Esophagus squamous epithelium (tissue), 5 donors: ENCODE data around the gene PFKP. TPM values are rescaled to one million over a fixed set of nuclear protein-coding genes. Genes with fewer than 3 reads are reported as not detected.

ENCODE experiments used
- DNase-seq: peaks from one replicate; lab custom pipeline; 2025; lab: John Stamatoyannopoulos, UW
- H3K27ac ChIP-seq, 4 donors: fragments of 200-600 bp; sonication (generic); one replicate each; pipeline ENCODE4 v1.5.1; 2016 to 2019; ENCODE audit warnings: mild to moderate bottlenecking in 1 of 4
- H3K27me3 ChIP-seq, 4 donors: fragments of 200-600 bp; sonication (generic); 1 replicate in 3 of 4; 2 replicates in 1 of 4; pipeline versions ENCODE4 v1.5.1 to v1.6.0; 2017 to 2021; ENCODE audit warnings: antibody characterized with exemption in 1 of 4
- H3K36me3 ChIP-seq, 3 donors: fragments of 200-600 bp; sonication (generic); one replicate each; pipeline ENCODE4 v1.5.1; 2016 to 2019
- H3K4me1 ChIP-seq, 3 donors: fragments of 200-600 bp; sonication (generic); one replicate each; pipeline ENCODE4 v1.5.1; 2017 to 2019
- H3K4me3 ChIP-seq, 4 donors: fragments of 200-600 bp; sonication (generic); 1 replicate in 3 of 4; 2 replicates in 1 of 4; pipeline ENCODE4 v1.5.1; 2016 to 2019; ENCODE audit warnings: mild to moderate bottlenecking in 2 of 4, moderate library complexity in 1 of 4
- H3K9me3 ChIP-seq, 3 donors: fragments of 200-600 bp; sonication (generic); one replicate each; pipeline ENCODE4 v1.5.1; 2016 to 2019
- POLR2A ChIP-seq, 4 donors: fragments of 450-650 bp; IDR thresholded peaks; one replicate each; pipeline ENCODE4 v1.6.1; 2017; ENCODE audit warnings: antibody characterized with exemption in 4 of 4, mild to moderate bottlenecking in 4 of 4, moderate library complexity in 3 of 4
- WGBS, 2 donors: methylation state at CpG; one replicate each; pipeline ENCODE4 v1.1.5; 2018; 5-methylcytosine and 5-hydroxymethylcytosine counted together
- intact Hi-C: fragments of 100-400 bp; cut with DNase I; formaldehyde crosslinking; loops from one replicate; pipeline ENCODE4 v1.15.0; 2022
- total RNA-seq, 4 donors: library from RNA; depleted of rRNA; stranded (reverse); fragments of >200 nt; gene quantifications; one replicate each; pipeline ENCODE4 v1.1.0, GENCODE V29; 2016
- TF ChIP-seq, protein P1 (sequence below), 6 experiments: fragments of 450-650 bp in 4 of 6; fragments of 200-600 bp in 2 of 6; sonication (generic) in 2 of 6; IDR thresholded peaks; one replicate each; pipeline ENCODE4 v1.5.1; 2016 to 2019; ENCODE audit warnings: antibody characterized with exemption in 6 of 6, mild to moderate bottlenecking in 4 of 6, moderate library complexity in 4 of 6
- donor health status: DM: yes; HTN: yes; CAD: no.

PFKP gene
- total RNA-seq, 4 donors from 2014 or later, result 69.7 to 94.0 (median 86.4) TPM

DNA sequence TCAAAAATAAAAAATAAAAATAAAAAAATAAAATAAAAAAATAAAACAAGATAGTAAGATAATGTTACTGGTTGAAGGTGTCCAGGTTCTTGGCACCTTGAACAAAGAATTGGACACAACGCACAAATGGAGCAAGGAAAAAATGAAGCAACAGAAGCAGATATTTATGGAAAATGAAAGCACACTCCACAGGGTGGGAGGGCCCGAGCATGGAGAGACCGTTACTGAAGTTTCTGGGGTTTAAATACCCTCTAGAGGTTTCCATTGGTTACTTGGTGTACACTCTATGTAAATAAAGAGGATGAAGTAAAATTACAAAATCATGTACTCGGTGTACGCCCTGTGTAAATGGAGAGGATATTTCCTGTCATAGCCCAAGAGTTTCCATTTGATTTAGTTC lies 15.7 kb upstream of the PFKP start:
- no peak overlapping the region for H3K27ac ChIP-seq

DNA sequence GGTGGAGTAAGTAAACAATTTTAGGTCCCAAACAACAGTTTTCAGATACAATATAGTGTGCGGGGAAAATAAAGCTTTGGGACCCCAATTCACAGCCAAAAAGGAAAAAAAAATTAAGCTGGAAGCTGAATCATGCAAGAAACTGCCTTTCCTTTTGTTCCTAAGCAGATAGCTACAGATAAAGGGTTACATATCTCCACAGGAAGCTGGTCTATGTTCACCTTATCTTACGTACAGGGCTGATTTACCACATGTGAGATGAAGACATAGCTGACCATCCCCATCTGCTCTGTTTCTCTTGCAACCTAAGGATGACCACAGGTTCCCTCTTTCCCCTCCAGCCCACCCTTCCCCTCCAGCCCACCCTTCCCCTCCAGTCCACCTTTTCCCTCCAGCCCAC lies 14.2 kb upstream of the PFKP start:
- DNase-seq, result no peak
- 78 to 87% methylated on average over 2 of the region's 2 CpGs for WGBS, 2 donors
- H3K4me1 ChIP-seq, result peaks cover 0 to 7% (median 0%) of the 10 kb centered on the region in 3 donors
- no peaks in the 10 kb centered on the region for H3K27me3 ChIP-seq
- H3K27ac ChIP-seq, result no peak overlapping the region
- no peak overlapping the region for H3K4me3 ChIP-seq
- TF ChIP-seq, protein P1, sequence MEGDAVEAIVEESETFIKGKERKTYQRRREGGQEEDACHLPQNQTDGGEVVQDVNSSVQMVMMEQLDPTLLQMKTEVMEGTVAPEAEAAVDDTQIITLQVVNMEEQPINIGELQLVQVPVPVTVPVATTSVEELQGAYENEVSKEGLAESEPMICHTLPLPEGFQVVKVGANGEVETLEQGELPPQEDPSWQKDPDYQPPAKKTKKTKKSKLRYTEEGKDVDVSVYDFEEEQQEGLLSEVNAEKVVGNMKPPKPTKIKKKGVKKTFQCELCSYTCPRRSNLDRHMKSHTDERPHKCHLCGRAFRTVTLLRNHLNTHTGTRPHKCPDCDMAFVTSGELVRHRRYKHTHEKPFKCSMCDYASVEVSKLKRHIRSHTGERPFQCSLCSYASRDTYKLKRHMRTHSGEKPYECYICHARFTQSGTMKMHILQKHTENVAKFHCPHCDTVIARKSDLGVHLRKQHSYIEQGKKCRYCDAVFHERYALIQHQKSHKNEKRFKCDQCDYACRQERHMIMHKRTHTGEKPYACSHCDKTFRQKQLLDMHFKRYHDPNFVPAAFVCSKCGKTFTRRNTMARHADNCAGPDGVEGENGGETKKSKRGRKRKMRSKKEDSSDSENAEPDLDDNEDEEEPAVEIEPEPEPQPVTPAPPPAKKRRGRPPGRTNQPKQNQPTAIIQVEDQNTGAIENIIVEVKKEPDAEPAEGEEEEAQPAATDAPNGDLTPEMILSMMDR (IDR thresholded peaks at IDR 0.05), result no peak
- TF ChIP-seq POLR2A (IDR thresholded peaks at IDR 0.05), result no peak
- intact Hi-C loops, result no loop called here
- no peaks in the 10 kb centered on the region for H3K36me3 ChIP-seq
- H3K9me3 ChIP-seq, result no peaks in the 10 kb centered on the region

More for the DNA sequence above, 15.7 kb upstream of the PFKP start:
- Histone ChIP-seq H3K27me3 (peaks cover 0 to 4% (median 0%) of the 10 kb centered on the region in 4 donors), H3K4me3 (no peak overlapping the region), H3K9me3 (no peaks in the 10 kb centered on the region), H3K36me3 (no peaks in the 10 kb centered on the region), H3K4me1 (peaks cover 0 to 21% (median 7%) of the 10 kb centered on the region in 3 donors)
- intact Hi-C loops, result no loop called here
- no peak for DNase-seq
- TF ChIP-seq, protein P1 (IDR thresholded peaks at IDR 0.05), result no peak
- TF ChIP-seq POLR2A (IDR thresholded peaks at IDR 0.05), result no peak
- 66 to 68% methylated on average over 5 of the region's 5 CpGs for WGBS, 2 donors

DNA sequence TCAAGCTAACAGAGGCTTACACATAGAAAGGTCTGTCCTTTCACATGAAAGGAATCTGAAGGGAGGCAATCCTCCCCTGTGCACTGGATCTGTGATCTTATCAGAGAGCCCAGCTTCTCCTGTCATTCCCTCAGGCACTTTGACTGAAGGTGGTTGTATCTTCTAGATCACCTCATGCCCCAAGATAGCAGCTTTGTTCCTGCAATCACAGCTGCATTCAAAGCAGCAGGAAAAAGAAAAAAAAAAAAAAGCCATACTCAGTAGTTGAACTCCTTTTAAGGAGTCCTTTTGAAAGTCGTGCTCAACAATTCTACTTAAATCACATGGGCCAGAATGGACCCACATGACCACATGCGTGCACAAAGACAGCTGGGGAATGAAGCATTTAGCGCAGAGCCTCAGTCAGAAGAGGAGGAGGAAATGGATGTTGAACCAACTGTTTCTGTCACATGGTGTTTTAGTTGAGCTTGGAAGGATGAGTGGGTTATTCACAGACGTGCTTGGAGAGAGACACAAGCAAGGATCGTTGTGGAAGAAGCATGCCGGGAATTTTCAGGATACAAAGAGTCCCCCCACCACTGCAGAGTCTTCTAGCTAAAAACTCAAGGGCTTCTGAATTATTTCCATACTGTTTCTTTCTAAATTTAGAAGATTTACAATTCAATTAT lies 13.0 kb upstream of the PFKP start:
- DNase-seq, result no peak
- Histone ChIP-seq H3K27ac (peak overlapping the region in 2 of 4 donors; percentile 42 to 51), H3K4me1 (no peaks in the 10 kb centered on the region), H3K4me3 (no peak overlapping the region), H3K36me3 (no peaks in the 10 kb centered on the region), H3K27me3 (no peaks in the 10 kb centered on the region), H3K9me3 (no peaks in the 10 kb centered on the region)
- intact Hi-C loops, result no loop called here
- 41 to 51% methylated on average over 6 of the region's 6 CpGs for WGBS, 2 donors
- TF ChIP-seq, protein P1 (IDR thresholded peaks at IDR 0.05), result no peak
- no peak for TF ChIP-seq POLR2A (IDR thresholded peaks at IDR 0.05)

DNA sequence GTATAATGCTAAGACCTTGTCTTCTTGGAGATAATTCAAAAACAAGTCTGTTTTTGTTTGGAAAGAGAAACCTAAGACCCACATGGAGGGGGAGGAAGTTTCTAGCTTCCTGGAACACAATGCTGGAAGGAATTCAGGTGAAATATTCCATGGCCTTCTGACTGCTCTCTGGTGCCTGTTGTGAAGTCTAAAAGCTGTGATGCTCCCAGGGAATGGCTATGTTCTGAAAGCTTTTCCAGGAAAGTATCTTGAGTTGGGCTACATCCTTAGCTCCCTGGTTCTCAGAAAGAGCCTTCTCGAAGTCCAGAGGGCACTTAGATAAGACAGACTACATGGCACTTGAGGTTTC lies 12.5 kb upstream of the PFKP start:
- Histone ChIP-seq H3K27ac (peak overlapping the region in 3 of 4 donors; percentile 42 to 51 (median 46)), H3K36me3 (no peaks in the 10 kb centered on the region), H3K4me1 (no peaks in the 10 kb centered on the region), H3K9me3 (no peaks in the 10 kb centered on the region), H3K4me3 (no peak overlapping the region), H3K27me3 (no peaks in the 10 kb centered on the region)
- TF ChIP-seq POLR2A (IDR thresholded peaks at IDR 0.05), result no peak
- TF ChIP-seq, protein P1 (IDR thresholded peaks at IDR 0.05), result no peak
- no peak for DNase-seq
- WGBS, 2 donors, result 29 to 80% methylated on average over 1 of the region's 1 CpG
- intact Hi-C loops, result no loop called here

DNA sequence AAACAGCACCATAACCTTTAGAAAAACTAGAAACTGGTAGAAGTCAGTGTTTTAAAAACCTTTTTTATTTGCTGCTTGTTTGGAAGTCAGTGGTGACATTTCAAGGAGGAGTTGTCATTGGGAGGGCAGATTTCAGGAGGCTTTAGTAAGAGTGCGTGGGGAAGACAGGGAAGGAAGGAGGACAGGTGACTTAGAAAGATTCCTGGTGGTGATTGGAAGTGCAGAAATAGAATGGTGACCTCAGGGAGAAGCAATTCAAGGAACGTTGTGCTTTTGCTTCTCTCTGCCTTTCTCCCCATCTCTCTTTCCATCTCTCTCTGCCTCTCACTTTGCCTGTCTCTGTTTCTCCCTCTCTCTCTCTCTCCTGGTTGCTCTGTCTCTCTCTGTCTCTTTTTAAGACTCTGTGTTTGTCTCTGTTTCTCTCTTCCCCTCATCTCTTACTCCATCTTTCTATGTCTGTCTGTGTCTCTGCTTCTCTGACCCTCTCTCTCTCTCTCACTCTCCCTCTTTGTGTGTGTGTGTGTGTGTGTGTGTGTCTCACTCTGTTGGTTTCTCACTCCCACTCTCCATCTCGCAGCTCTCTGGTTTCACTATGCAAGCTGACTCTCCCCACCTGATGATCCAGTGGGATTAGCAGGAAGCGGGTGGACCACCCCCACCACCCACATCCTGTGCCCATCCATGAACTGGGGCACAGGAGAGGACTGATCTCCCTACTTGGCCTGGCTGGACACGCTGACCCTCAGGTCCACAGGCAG lies 10.9 kb upstream of the PFKP start:
- TF ChIP-seq, protein P1 (IDR thresholded peaks at IDR 0.05), result no peak
- no peak for TF ChIP-seq POLR2A (IDR thresholded peaks at IDR 0.05)
- Histone ChIP-seq H3K27ac (no peak overlapping the region), H3K4me3 (no peak overlapping the region), H3K4me1 (no peaks in the 10 kb centered on the region), H3K27me3 (no peaks in the 10 kb centered on the region), H3K36me3 (no peaks in the 10 kb centered on the region), H3K9me3 (no peaks in the 10 kb centered on the region)
- WGBS, 2 donors, result 34 to 57% methylated on average over 3 to 4 of the region's 5 CpGs
- no peak for DNase-seq
- intact Hi-C loops, result no loop called here
